ENCODE results near the gene OR2D3.
"Not testable (repeated sequence)": the region's sequence is repeated elsewhere in the genome, so short reads cannot be mapped to it uniquely, and the experiment has no call there.

Gene OR2D3, protein sequence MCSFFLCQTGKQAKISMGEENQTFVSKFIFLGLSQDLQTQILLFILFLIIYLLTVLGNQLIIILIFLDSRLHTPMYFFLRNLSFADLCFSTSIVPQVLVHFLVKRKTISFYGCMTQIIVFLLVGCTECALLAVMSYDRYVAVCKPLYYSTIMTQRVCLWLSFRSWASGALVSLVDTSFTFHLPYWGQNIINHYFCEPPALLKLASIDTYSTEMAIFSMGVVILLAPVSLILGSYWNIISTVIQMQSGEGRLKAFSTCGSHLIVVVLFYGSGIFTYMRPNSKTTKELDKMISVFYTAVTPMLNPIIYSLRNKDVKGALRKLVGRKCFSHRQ

GRCh38 chr11:6920702-6921101 lies at the start of gene OR2D3:
OR2D3 (plus strand) TSS chr11:6921002; CDS start chr11:6921002, 0 bp downstream.
- no peak for TF ChIP-seq CTCF (IDR thresholded peaks at IDR 0.05; ENCODE audit: low read depth, low read length)
- H3K4me3 ChIP-seq (replicated peaks in 1 of 2; ENCODE audit: low read depth in 2 of 2, low read length in 2 of 2): no peak within 1 kb of the TSS
- no peak for DNase-seq (ENCODE audit: low read depth in 2 of 2)

GRCh38 chr11:6871278-6871677 lies 49.5 kb upstream of the OR2D3 start:
- DNase-seq (ENCODE audit: low read depth in 2 of 2): no peak
- TF ChIP-seq CTCF (IDR thresholded peaks at IDR 0.05; ENCODE audit: low read depth, low read length): no peak
- H3K4me3 ChIP-seq (replicated peaks in 1 of 2; ENCODE audit: low read depth in 2 of 2, low read length in 2 of 2): no peak overlapping the region

DNA sequence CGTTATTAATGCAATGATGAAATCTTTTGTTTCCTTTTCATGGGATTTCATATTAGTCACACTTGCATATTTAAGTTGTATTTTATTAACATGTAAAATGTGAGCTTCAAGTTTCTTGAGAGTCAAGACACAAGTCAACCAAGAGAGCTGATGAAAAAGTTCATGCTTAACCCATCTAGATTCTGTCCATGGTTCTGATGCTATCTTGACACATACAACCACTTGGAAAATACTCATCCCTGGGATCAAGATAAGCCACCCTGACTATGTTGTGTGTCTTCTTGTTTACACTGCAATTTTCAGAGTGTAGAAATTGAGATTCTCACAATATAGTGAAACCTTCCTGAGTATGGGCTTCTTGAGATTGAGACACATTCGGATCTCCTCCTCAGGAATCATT lies 45.0 kb upstream of the OR2D3 start:
- no peak for TF ChIP-seq CTCF (IDR thresholded peaks at IDR 0.05; ENCODE audit: low read depth, low read length)
- DNase-seq (ENCODE audit: low read depth in 2 of 2): no peak
- no peak overlapping the region for H3K4me3 ChIP-seq (replicated peaks in 1 of 2; ENCODE audit: low read depth in 2 of 2, low read length in 2 of 2)

DNA sequence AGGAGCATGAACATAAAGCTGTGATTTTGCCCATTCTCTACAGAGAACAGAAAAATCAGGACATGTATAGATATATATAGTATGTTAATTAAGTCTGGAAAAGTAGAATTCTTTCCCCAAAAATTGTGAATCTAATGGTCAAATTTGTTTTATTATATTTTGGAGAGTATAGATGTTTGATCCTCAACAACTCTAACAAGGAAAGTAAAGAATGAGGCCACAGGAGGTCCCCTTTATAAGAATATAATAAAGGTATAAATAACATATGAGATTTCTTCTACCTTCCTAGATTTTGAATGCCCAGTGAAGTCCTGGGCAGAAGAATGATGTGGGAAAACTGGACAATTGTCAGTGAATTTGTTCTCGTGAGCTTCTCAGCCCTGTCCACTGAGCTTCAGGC lies 44.5 kb upstream of the OR2D3 start, which contains the start of gene OR10A4:
TSS of gene OR10A4 (plus strand) at position 301 of the 400 bp plus-strand sequence. CDS start at position 324, 23 bp downstream.
- TF ChIP-seq CTCF (IDR thresholded peaks at IDR 0.05; ENCODE audit: low read depth, low read length): no peak
- DNase-seq (ENCODE audit: low read depth in 2 of 2): no peak
- no peak within 1 kb of the TSS for H3K4me3 ChIP-seq (replicated peaks in 1 of 2; ENCODE audit: low read depth in 2 of 2, low read length in 2 of 2)

DNA sequence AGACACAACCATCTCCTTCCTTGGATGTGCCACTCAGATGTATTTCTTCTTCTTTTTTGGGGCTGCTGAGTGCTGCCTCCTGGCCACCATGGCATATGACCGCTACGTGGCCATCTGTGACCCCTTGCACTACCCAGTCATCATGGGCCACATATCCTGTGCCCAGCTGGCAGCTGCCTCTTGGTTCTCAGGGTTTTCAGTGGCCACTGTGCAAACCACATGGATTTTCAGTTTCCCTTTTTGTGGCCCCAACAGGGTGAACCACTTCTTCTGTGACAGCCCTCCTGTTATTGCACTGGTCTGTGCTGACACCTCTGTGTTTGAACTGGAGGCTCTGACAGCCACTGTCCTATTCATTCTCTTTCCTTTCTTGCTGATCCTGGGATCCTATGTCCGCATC lies 43.9 kb upstream of the OR2D3 start:
- no peak for TF ChIP-seq CTCF (IDR thresholded peaks at IDR 0.05; ENCODE audit: low read depth, low read length)
- no peak overlapping the region for H3K4me3 ChIP-seq (replicated peaks in 1 of 2; ENCODE audit: low read depth in 2 of 2, low read length in 2 of 2)
- DNase-seq (ENCODE audit: low read depth in 2 of 2): no peak

DNA sequence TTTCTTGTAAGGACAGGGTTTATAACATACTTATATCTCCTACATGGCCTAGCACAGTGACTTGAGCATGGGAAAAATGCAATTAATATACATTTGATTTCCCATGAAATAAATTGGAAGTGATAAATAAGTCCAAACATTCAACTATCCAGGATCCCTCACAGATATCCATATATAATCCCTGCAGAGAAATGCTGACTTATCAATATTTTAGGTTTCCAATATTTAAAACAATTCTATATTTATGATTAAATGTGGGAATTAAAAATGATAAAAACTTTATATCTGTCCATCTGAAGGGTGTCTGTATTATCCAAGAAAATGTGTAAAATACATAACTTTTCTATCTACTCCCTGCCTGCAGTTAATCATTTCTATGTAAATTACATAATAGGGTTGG lies 38.1 kb upstream of the OR2D3 start:
- DNase-seq (ENCODE audit: low read depth in 2 of 2): no peak
- no peak overlapping the region for H3K4me3 ChIP-seq (replicated peaks in 1 of 2; ENCODE audit: low read depth in 2 of 2, low read length in 2 of 2)
- TF ChIP-seq CTCF (IDR thresholded peaks at IDR 0.05; ENCODE audit: low read depth, low read length): no peak

DNA sequence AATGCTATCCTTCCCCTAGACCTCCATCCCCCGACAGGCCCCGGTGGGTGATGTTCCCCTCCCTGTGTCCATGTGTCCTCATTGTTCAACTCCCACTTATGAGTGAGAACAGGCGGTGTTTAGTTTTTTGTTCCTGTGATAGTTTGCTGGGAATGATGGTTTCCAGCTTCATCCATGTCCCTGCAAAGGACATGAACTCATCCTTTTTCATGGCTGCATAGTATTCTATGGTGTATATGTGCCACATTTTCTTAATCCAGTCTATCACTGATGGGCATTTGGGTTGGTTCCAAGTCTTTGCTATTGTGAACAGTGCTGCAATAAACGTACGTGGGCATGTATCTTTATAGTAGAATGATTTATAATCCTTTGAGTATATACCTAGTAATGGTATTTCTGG lies 33.1 kb upstream of the OR2D3 start:
- DNase-seq (ENCODE audit: low read depth in 2 of 2); H3K4me3 ChIP-seq (replicated peaks in 1 of 2; ENCODE audit: low read depth in 2 of 2, low read length in 2 of 2): not testable (repeated sequence)

Measured in cardiac fibroblast (primary cell).